B cell (primary cell): ENCODE data around the gene CD99L2. TPM values are rescaled to one million over a fixed set of nuclear protein-coding genes. Genes with fewer than 3 reads are reported as not detected.

Source experiments
- ATAC-seq: fragments of 200-7000 bp; cut with Tn5 transposase; one replicate; pipeline ENCODE4 v1.10.0; 2021; ENCODE audit warnings: low read depth, mild to moderate bottlenecking, moderate number of reproducible peaks, moderate library complexity
- CTCF ChIA-PET: fragments of 350-600 bp; sonication (Branson Sonifier 250); formaldehyde crosslinking; loops from one replicate; lab custom pipeline; 2021; ENCODE audit warnings: antibody characterized with exemption, inconsistent platforms; lab: Charles Lee
- POLR2A ChIA-PET: fragments of 350-600 bp; sonication (Branson Sonifier 250); formaldehyde crosslinking; loops from one replicate; lab custom pipeline; 2021; ENCODE audit warnings: antibody characterized with exemption; lab: Charles Lee
- DNase-seq: peaks from one replicate; pipeline ENCODE4 v3.0.0; 2013
- H2AFZ ChIP-seq: 2 replicates; pipeline ENCODE4 v1.6.1; 2012; ENCODE audit warnings: mild to moderate bottlenecking, low read depth, low read length; ENCODE audit not compliant: insufficient read depth, poor library complexity, severe bottlenecking
- H3K27ac ChIP-seq, 2 donors: 1 replicate in 1 of 2; 2 replicates in 1 of 2; pipeline ENCODE4 v1.5.1; 2012 to 2013; ENCODE audit warnings: low read length in 2 of 2, mild to moderate bottlenecking in 2 of 2, moderate library complexity in 1 of 2
- H3K27me3 ChIP-seq, 4 experiments: fragments of 200-600 bp in 1 of 4; sonication (generic) in 1 of 4; replicated peaks in 1 of 4; 1 replicate in 2 of 4; 2 replicates in 2 of 4; pipeline versions ENCODE4 v1.6.1 to v1.7.0; 2013 to 2016; ENCODE audit warnings: low read length in 3 of 4, mild to moderate bottlenecking in 2 of 4, mixed read lengths in 1 of 4, moderate library complexity in 1 of 4; ENCODE audit not compliant: insufficient read depth in 4 of 4, control insufficient read depth in 3 of 4; ENCODE audit errors: control extremely low read depth in 1 of 4
- H3K36me3 ChIP-seq, 2 experiments: replicated peaks in 1 of 2; 1 replicate in 1 of 2; 2 replicates in 1 of 2; pipeline versions ENCODE4 v1.6.1 to v1.7.1; 2013; ENCODE audit warnings: low read length in 1 of 2; ENCODE audit not compliant: insufficient read depth in 2 of 2, control insufficient read depth in 1 of 2; ENCODE audit errors: control extremely low read depth in 1 of 2, extremely low read depth in 1 of 2
- H3K4me1 ChIP-seq, 2 donors: fragments of 200-600 bp in 1 of 2; sonication (generic) in 1 of 2; 1 replicate in 1 of 2; 2 replicates in 1 of 2; pipeline versions ENCODE4 v1.5.1 to v1.6.1; 2013 to 2017; ENCODE audit warnings: low read length in 2 of 2; ENCODE audit not compliant: control insufficient read depth in 2 of 2, insufficient read depth in 2 of 2
- H3K4me2 ChIP-seq: replicated peaks from 2 replicates; pipeline ENCODE3; 2012; ENCODE audit warnings: mild to moderate bottlenecking, low read depth, low read length; ENCODE audit not compliant: poor library complexity, severe bottlenecking
- H3K4me3 ChIP-seq, 5 experiments: fragments of 200-600 bp in 1 of 5; sonication (generic) in 1 of 5; 1 replicate in 3 of 5; 2 replicates in 2 of 5; pipeline versions ENCODE4 v1.5.1 to v1.7.0; 2011 to 2016; ENCODE audit warnings: low read length in 4 of 5, mild to moderate bottlenecking in 4 of 5, low read depth in 2 of 5, control low read depth in 1 of 5, moderate library complexity in 1 of 5; ENCODE audit not compliant: insufficient read depth in 1 of 5; ENCODE audit errors: control extremely low read depth in 1 of 5, extremely low read depth in 1 of 5
- H3K79me2 ChIP-seq: fragments of 200-600 bp; sonication (generic); one replicate; pipeline ENCODE4 v1.6.0; 2016; ENCODE audit warnings: low read length; ENCODE audit not compliant: control insufficient read depth, insufficient read depth
- H3K9ac ChIP-seq: fragments of 200-600 bp; sonication (generic); 2 replicates; pipeline ENCODE4 v1.6.1; 2017; ENCODE audit warnings: mild to moderate bottlenecking, low read length, moderate library complexity
- H3K9me3 ChIP-seq, 3 donors: one replicate each; pipeline versions ENCODE4 v1.6.1 to v1.7.1; 2013; ENCODE audit warnings: low read length in 2 of 3; ENCODE audit not compliant: control insufficient read depth in 2 of 3, insufficient read depth in 1 of 3; ENCODE audit errors: control extremely low read depth in 1 of 3
- H4K20me1 ChIP-seq: 2 replicates; pipeline ENCODE4 v1.6.0; 2012; ENCODE audit warnings: mild to moderate bottlenecking, low read length; ENCODE audit not compliant: insufficient read depth, control insufficient read depth, poor library complexity, severe bottlenecking
- H3K27ac Mint-ChIP-seq: one replicate; pipeline ENCODE4 v1.8.0; 2021; ENCODE audit warnings: mixed read lengths
- H3K27me3 Mint-ChIP-seq: one replicate; pipeline ENCODE4 v1.8.0; 2021; ENCODE audit warnings: mixed read lengths
- H3K4me1 Mint-ChIP-seq: one replicate; pipeline ENCODE4 v1.8.0; 2021; ENCODE audit warnings: mixed read lengths
- H3K4me3 Mint-ChIP-seq: one replicate; pipeline ENCODE4 v1.8.0; 2021; ENCODE audit warnings: mixed read lengths
- H3K9me3 Mint-ChIP-seq: one replicate; pipeline ENCODE4 v1.8.0; 2022; ENCODE audit warnings: mixed read lengths; ENCODE audit not compliant: insufficient read depth
- CTCF ChIP-seq: fragments of 200-600 bp; IDR thresholded peaks from one replicate; pipeline ENCODE4 v1.8.0; 2022; ENCODE audit warnings: antibody characterized with exemption, mild to moderate bottlenecking
- EZH2 ChIP-seq: IDR thresholded peaks from 2 replicates; pipeline ENCODE4 v1.6.1; 2012; ENCODE audit warnings: borderline replicate concordance, low read depth, mild to moderate bottlenecking, moderate library complexity, low read length; ENCODE audit not compliant: insufficient read depth, poor library complexity, severe bottlenecking
- WGBS: methylation state at CpG from one replicate; pipeline ENCODE4 v1.1.5; 2013; ENCODE audit warnings: missing lambda C conversion rate; ENCODE audit not compliant: insufficient coverage; 5-methylcytosine and 5-hydroxymethylcytosine counted together
- intact Hi-C: fragments of 100-400 bp; cut with micrococcal nuclease; formaldehyde crosslinking; loops from one replicate; pipeline ENCODE4 v1.10.0; 2022
- polyA plus RNA-seq: library from polyadenylated mRNA; depleted of rRNA; stranded (reverse); fragments of >200 nt; gene quantifications from 2 replicates; pipeline ENCODE4 v1.2.3, GENCODE V29; 2012
- total RNA-seq, 2 donors: library from RNA; stranded (reverse); fragments of 120-200 nt in 1 of 2; gene quantifications; 1 replicate in 1 of 2; 2 replicates in 1 of 2; pipeline versions ENCODE4 v1.2.3 to v1.2.4, GENCODE V29; 2013 to 2022

The CD99L2 gene
- total and polyA plus RNA-seq, 2 donors (not counting 1 experiment from before 2014, with no cell fraction given) = 8.7 to 17.8 TPM

- no peaks in the 10 kb centered on the region for H3K79me2 ChIP-seq
- H3K27me3 Mint-ChIP-seq = no peaks in the 10 kb centered on the region
- no peak for DNase-seq
- TF ChIP-seq EZH2 (no peak), CTCF (no peak)
- no peak overlapping the region for H3K27ac Mint-ChIP-seq
- H3K27ac ChIP-seq = no peak overlapping the region
- H3K9me3 ChIP-seq = no peaks in the 10 kb centered on the region
- H3K27me3 ChIP-seq = no peaks in the 10 kb centered on the region
- no peak overlapping the region for H3K4me3 ChIP-seq
- H3K36me3 ChIP-seq = no peaks in the 10 kb centered on the region
- H2AFZ ChIP-seq = no peak overlapping the region
- H3K9me3 Mint-ChIP-seq = no peaks in the 10 kb centered on the region
- H3K4me1 Mint-ChIP-seq = no peaks in the 10 kb centered on the region
- H4K20me1 ChIP-seq = no peaks in the 10 kb centered on the region
- no peak overlapping the region for H3K4me2 ChIP-seq
- intact Hi-C loops = no loop called here
- H3K9ac ChIP-seq = no peak overlapping the region
- H3K4me1 ChIP-seq = no peaks in the 10 kb centered on the region
- POLR2A ChIA-PET = no interaction called here
- no peak overlapping the region for H3K4me3 Mint-ChIP-seq
- no peak for ATAC-seq
- CTCF ChIA-PET = no interaction called here
Measured at GRCh38 chrX:150919401-150919800, 20.9 kb upstream of the CD99L2 start.

GRCh38 chrX:150913511-150913910 lies 15.0 kb upstream of the CD99L2 start:
- ATAC-seq = no peak
- WGBS = 92% methylated on average over 4 of the region's 9 CpGs
- POLR2A ChIA-PET = no interaction called here

More at GRCh38 chrX:150913511-150913910, 15.0 kb upstream of the CD99L2 start:
- Histone ChIP-seq H3K79me2 (no peaks in the 10 kb centered on the region), H3K4me3 (no peak overlapping the region), H3K9me3 (no peaks in the 10 kb centered on the region), H3K27ac (no peak overlapping the region), H3K36me3 (no peaks in the 10 kb centered on the region), H3K4me2 (no peak overlapping the region), H3K4me1 (no peaks in the 10 kb centered on the region), H3K27me3 (no peaks in the 10 kb centered on the region), H3K9ac (no peak overlapping the region), H2AFZ (no peak overlapping the region), H4K20me1 (no peaks in the 10 kb centered on the region)
- no peak for DNase-seq
- TF ChIP-seq CTCF (no peak), EZH2 (no peak)
- Mint-ChIP-seq H3K27me3 (no peaks in the 10 kb centered on the region), H3K4me1 (no peaks in the 10 kb centered on the region), H3K27ac (no peak overlapping the region), H3K4me3 (no peak overlapping the region), H3K9me3 (no peaks in the 10 kb centered on the region)
- intact Hi-C loops = no loop called here
- CTCF ChIA-PET = no interaction called here
